Activated T-cell treated with anti-CD3 and anti-CD28 coated beads, Interleukin-2, amount 50 U/mL, for 4 hours (primary cell): ENCODE results near the gene ZNF705A. TPM values are rescaled to one million over a fixed set of nuclear protein-coding genes. Genes with fewer than 3 reads are reported as not detected.
"Not testable (repeated sequence)": the region's sequence is repeated elsewhere in the genome, so short reads cannot be mapped to it uniquely, and the experiment has no call there.

Source experiments
- ATAC-seq, 2 donors: fragments of 200-7000 bp; cut with Tn5 transposase; one replicate each; pipeline ENCODE4 v1.10.0; 2021
- DNase-seq: peaks from one replicate; pipeline ENCODE4 v3.0.0-alpha.2; 2020
- H3K27me3 Mint-ChIP-seq: one replicate; pipeline ENCODE4 v1.8.0; 2021; ENCODE audit warnings: low read depth, mixed read lengths
- H3K36me3 Mint-ChIP-seq: one replicate; pipeline ENCODE4 v1.8.0; 2022; ENCODE audit warnings: mixed read lengths; ENCODE audit not compliant: insufficient read depth
- H3K4me1 Mint-ChIP-seq: one replicate; pipeline ENCODE4 v1.8.0; 2021; ENCODE audit warnings: low read depth, mixed read lengths
- H3K4me3 Mint-ChIP-seq: one replicate; pipeline ENCODE4 v1.8.0; 2021; ENCODE audit warnings: mild to moderate bottlenecking, moderate library complexity, mixed read lengths
- H3K9me3 Mint-ChIP-seq: one replicate; pipeline ENCODE4 v1.8.0; 2021; ENCODE audit warnings: mixed read lengths
- total RNA-seq, 3 donors: library from RNA; stranded (reverse); gene quantifications; one replicate each; pipeline ENCODE4 v1.2.1, GENCODE V29; 2021

The ZNF705A gene
- total RNA-seq, 3 donors from 2014 or later = not detected

DNA sequence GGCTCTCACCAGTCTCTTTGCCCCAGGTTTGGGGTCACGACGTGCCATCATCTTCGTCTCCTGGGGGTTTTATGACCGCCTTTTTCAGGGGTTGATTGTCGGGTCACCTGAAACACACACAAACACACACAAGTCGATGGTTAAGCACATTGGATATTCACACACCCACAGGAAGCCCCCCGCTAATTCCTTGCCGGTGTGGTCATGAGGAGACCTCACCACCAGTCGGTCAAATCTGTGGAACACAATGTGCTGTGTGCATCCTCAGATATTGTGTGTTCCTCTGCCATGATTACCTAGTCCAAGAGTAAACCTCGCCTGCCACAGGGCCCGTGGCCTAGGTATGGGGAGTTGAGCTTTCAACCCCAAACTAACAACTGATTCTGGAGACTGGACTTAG is 68.0 kb downstream of the ZNF705A start:
- not testable (repeated sequence) for H3K36me3 Mint-ChIP-seq, H3K4me1 Mint-ChIP-seq, H3K4me3 Mint-ChIP-seq, H3K9me3 Mint-ChIP-seq, ATAC-seq, DNase-seq, H3K27me3 Mint-ChIP-seq

DNA sequence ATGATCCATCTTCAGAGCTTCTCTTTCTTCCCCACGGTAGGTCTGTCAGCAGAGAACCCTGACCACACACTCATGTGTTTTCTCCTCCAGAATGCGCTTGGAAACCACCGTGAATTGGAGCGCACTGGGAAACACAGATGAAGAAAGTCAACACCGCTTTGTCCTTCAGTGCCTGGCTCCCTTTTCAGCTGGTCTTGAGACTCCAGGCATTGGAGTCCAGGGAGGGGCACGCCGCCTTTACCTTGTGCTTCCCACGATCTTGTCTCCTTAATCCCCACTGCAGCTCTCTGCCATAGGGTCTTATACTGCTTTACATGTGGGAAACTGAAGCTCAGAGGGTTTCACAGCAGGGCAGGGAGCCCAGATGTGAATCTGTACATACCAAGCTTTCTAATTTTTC is 69.5 kb downstream of the ZNF705A start:
- no peaks in the 10 kb centered on the region for H3K36me3 Mint-ChIP-seq
- no peaks in the 10 kb centered on the region for H3K4me1 Mint-ChIP-seq
- H3K4me3 Mint-ChIP-seq = no peak overlapping the region
- ATAC-seq (no peak), DNase-seq (no peak)
- H3K9me3 Mint-ChIP-seq = no peaks in the 10 kb centered on the region
- H3K27me3 Mint-ChIP-seq = peaks cover 3% of the 10 kb centered on the region

DNA sequence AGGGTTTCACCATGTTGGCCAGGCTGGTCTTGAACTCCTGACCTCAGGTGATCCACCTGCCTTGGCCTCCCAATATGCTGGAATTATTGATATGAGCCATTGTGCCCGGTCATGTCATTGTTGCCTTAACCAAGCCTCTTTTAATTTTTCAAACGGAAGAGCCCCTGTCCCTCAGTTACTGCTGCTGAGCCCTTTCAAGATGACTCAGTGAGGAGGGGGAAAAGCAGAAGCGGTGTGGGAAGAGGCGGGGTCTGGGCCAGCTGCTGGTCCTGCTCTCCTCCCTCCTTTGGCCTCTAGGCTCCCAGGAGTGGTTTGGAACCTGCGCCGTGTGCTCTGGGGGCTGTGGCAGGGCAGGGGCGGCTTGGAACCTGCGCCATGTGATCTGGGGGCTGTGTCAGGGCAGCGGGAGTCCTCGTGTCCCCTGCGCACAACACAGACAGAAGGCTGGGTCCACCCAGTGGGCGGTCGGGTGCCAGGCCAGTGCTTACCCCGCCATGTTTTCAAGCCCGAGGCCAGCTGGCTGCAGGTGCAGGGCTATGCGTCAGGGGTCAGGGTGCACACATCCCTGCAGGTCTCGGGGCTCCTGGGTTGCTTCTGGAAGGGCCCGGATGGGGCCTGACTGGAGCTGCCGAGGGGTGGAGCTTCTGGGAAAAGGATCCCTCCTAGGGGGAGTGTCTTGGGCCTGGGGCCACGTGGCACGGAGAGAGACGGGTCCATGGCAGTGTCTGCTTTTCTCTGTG is 70.3 kb downstream of the ZNF705A start, which contains the start of gene FAM90A1:
Gene FAM90A1, minus strand, starts transcription at position 627 of the 740 bp plus-strand sequence. CDS start 2,786 bp downstream, outside the sequence.
- H3K4me1 Mint-ChIP-seq, DNase-seq, H3K9me3 Mint-ChIP-seq, H3K36me3 Mint-ChIP-seq, H3K27me3 Mint-ChIP-seq, ATAC-seq: not testable (repeated sequence)
- peak within 1 kb of the TSS; percentile 33 for H3K4me3 Mint-ChIP-seq

DNA sequence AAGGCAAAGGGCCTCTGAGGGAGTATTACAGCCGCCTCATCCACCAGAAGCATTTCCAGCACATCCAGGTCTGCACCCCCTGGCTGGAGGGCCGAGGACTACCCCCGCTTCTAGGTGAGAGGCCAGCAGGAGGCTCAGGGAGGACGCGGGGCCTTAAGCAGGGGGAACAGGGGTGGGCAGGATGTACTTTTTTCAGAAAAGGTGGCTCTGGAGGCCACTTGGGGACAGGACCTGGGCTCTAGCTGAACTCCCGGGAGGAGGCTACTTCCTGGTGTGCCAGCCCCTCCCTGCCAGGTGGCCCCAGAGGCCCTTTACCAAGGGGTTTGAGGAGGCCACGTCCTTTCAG is 70.9 kb downstream of the ZNF705A start:
- H3K9me3 Mint-ChIP-seq = not testable (repeated sequence)

DNA sequence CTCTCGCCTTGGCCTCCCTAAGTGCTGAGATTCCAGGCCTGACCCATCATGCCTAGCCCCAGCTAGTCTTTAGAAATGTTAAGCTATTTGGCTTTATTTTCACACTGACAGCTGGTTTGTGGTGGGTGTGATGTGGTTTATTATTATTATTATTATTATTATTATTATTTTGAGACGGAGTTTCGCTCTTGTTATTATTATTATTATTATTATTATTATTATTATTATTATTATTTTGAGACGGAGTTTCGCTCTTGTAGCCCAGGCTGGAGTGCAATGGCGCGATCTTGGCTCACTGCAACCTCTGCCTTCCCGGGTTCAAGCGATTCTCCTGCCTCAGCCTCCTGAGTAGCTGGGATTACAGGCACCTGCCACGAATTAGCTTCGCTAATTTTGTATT is 71.8 kb downstream of the ZNF705A start:
- not testable (repeated sequence) for H3K36me3 Mint-ChIP-seq, H3K4me1 Mint-ChIP-seq, ATAC-seq, H3K27me3 Mint-ChIP-seq, H3K4me3 Mint-ChIP-seq, DNase-seq, H3K9me3 Mint-ChIP-seq

More for the DNA sequence above, 70.9 kb downstream of the ZNF705A start:
- ATAC-seq, H3K27me3 Mint-ChIP-seq, H3K36me3 Mint-ChIP-seq, DNase-seq, H3K4me1 Mint-ChIP-seq: not testable (repeated sequence)
- peak overlapping the region; percentile 17 for H3K4me3 Mint-ChIP-seq

DNA sequence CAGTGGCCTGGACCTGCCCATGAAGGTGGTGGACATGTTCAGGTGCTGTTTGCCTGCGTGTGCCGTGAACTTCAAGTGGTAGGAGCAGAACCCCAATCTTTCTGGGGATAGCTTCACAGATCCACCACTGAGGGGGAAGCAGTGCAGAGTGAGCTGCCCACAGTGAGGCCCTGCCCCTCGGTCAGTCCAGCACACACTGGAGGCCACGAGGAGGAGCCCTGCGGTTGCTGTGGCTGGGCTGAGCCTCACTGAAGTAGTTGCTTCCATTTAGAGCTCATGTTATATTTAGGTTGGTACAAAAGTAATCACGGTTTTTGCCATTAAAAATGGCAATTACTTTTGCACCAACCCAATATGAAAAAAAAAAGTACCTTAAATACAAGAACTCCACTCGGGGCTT is 72.7 kb downstream of the ZNF705A start:
- not testable (repeated sequence) for DNase-seq, H3K36me3 Mint-ChIP-seq, H3K9me3 Mint-ChIP-seq, H3K27me3 Mint-ChIP-seq, H3K4me1 Mint-ChIP-seq, ATAC-seq, H3K4me3 Mint-ChIP-seq

Other genes with a start within 250 kb of the ZNF705A start
- gene SLC2A3, start 220.8 kb upstream of the ZNF705A start, total RNA-seq = 100 to 1,000 TPM; 109 to 117 (median 114) TPM
- 10 to 100 TPM; 17.7 to 20.7 (median 19.0) TPM for gene FOXJ2, start 124.3 kb upstream of the ZNF705A start, total RNA-seq
- gene C3AR1, start 90.7 kb upstream of the ZNF705A start, total RNA-seq = 1 to 10 TPM in 1 of 3 donors, under 1 TPM in 2; 0.49 to 1.5 (median 0.63) TPM
- 10 to 100 TPM; 41.6 to 49.5 (median 42.0) TPM for gene NECAP1, start 74.7 kb upstream of the ZNF705A start, total RNA-seq
- under 1 TPM in 2 of 3 donors, not detected in 1; 0.18 to 0.92 TPM for gene CLEC4A, start 33.4 kb upstream of the ZNF705A start, total RNA-seq
- gene FAM90A1, start 70.6 kb downstream of the ZNF705A start, total RNA-seq = under 1 TPM in 1 of 3 donors, not detected in 2; 0.34 TPM